H9 (cell line): ENCODE results near the gene NSD1. TPM values are rescaled to one million over a fixed set of nuclear protein-coding genes. Genes with fewer than 3 reads are reported as not detected.

Experiments used
- DNase-seq: peaks from one replicate; pipeline ENCODE4 v3.0.0-alpha.2; 2017
- H2AFZ ChIP-seq: one replicate; pipeline ENCODE4 v1.6.1; 2013; ENCODE audit warnings: mild to moderate bottlenecking, low read length, control low read depth, moderate library complexity
- H2AK5ac ChIP-seq: 2 replicates; pipeline ENCODE4 v1.6.1; 2013; ENCODE audit warnings: low read length, control low read depth, mixed read lengths; ENCODE audit not compliant: insufficient read length
- H2BK120ac ChIP-seq: one replicate; pipeline ENCODE4 v1.6.1; 2013; ENCODE audit warnings: low read depth, mild to moderate bottlenecking, low read length, control low read depth, inconsistent platforms; ENCODE audit not compliant: poor library complexity, severe bottlenecking
- H2BK12ac ChIP-seq: 2 replicates; pipeline ENCODE4 v1.6.1; 2013; ENCODE audit warnings: low read length, control low read depth, mixed read lengths, low read depth; ENCODE audit not compliant: insufficient read length
- H2BK15ac ChIP-seq: 2 replicates; pipeline ENCODE4 v1.6.1; 2013; ENCODE audit warnings: low read depth, low read length, control low read depth
- H2BK20ac ChIP-seq: one replicate; pipeline ENCODE4 v1.6.1; 2013; ENCODE audit warnings: low read depth, mild to moderate bottlenecking, low read length, control low read depth, inconsistent platforms; ENCODE audit not compliant: poor library complexity, severe bottlenecking
- H2BK5ac ChIP-seq: 2 replicates; pipeline ENCODE4 v1.6.1; 2013; ENCODE audit warnings: low read length, control low read depth, mixed read lengths; ENCODE audit not compliant: insufficient read length
- H3K14ac ChIP-seq: 2 replicates; pipeline ENCODE4 v1.6.1; 2013; ENCODE audit warnings: low read length, control low read depth; ENCODE audit not compliant: insufficient read depth
- H3K18ac ChIP-seq: 2 replicates; pipeline ENCODE4 v1.6.1; 2013; ENCODE audit warnings: low read depth, mild to moderate bottlenecking, mixed read lengths, low read length, control low read depth; ENCODE audit not compliant: insufficient read length
- H3K23ac ChIP-seq: 2 replicates; pipeline ENCODE4 v1.6.1; 2013; ENCODE audit warnings: low read length, control low read depth, mixed read lengths, low read depth; ENCODE audit not compliant: insufficient read length
- H3K23me2 ChIP-seq: 2 replicates; pipeline ENCODE4 v1.6.1; 2013; ENCODE audit warnings: low read depth, mild to moderate bottlenecking, mixed read lengths, low read length, control low read depth; ENCODE audit not compliant: insufficient read length, poor library complexity, severe bottlenecking
- H3K27ac ChIP-seq: 2 replicates; pipeline ENCODE4 v1.5.1; 2013; ENCODE audit warnings: low read length, control low read depth, mixed read lengths, low read depth; ENCODE audit not compliant: insufficient read length
- H3K27me3 ChIP-seq: 2 replicates; pipeline ENCODE4 v1.6.1; 2013; ENCODE audit warnings: low read length, control low read depth, inconsistent platforms; ENCODE audit not compliant: insufficient read depth
- H3K4ac ChIP-seq: 2 replicates; pipeline ENCODE4 v1.6.1; 2013; ENCODE audit warnings: low read depth, mild to moderate bottlenecking, control low read depth, inconsistent platforms, low read length, moderate library complexity
- H3K4me1 ChIP-seq: 2 replicates; pipeline ENCODE4 v1.6.1; 2013; ENCODE audit warnings: low read length, control low read depth, inconsistent platforms; ENCODE audit not compliant: insufficient read depth
- H3K4me2 ChIP-seq: 2 replicates; pipeline ENCODE4 v1.6.1; 2013; ENCODE audit warnings: low read length, control low read depth, mixed read lengths; ENCODE audit not compliant: insufficient read length, insufficient read depth
- H3K56ac ChIP-seq: 2 replicates; pipeline ENCODE4 v1.6.1; 2013; ENCODE audit warnings: low read depth, mild to moderate bottlenecking, mixed read lengths, low read length, control low read depth; ENCODE audit not compliant: insufficient read length
- H3K79me1 ChIP-seq: 2 replicates; pipeline ENCODE4 v1.6.1; 2013; ENCODE audit warnings: low read depth, mild to moderate bottlenecking, moderate library complexity, low read length, control low read depth, inconsistent platforms; ENCODE audit not compliant: insufficient read depth, poor library complexity, severe bottlenecking
- H3K79me2 ChIP-seq: 2 replicates; pipeline ENCODE4 v1.6.1; 2013; ENCODE audit warnings: low read length, control low read depth, inconsistent platforms; ENCODE audit not compliant: insufficient read depth
- H3K9ac ChIP-seq: 2 replicates; pipeline ENCODE4 v1.6.1; 2013; ENCODE audit warnings: low read length, control low read depth, mixed read lengths; ENCODE audit not compliant: insufficient read length; ENCODE audit errors: extremely low read depth
- H3K9me3 ChIP-seq: one replicate; pipeline ENCODE4 v1.6.1; 2013; ENCODE audit warnings: low read depth, low read length, inconsistent platforms; ENCODE audit not compliant: control insufficient read depth
- H3T11ph ChIP-seq: one replicate; pipeline ENCODE4 v1.6.1; 2013; ENCODE audit warnings: mild to moderate bottlenecking, low read length, control low read depth, inconsistent platforms
- H4K20me1 ChIP-seq: one replicate; pipeline ENCODE4 v1.6.1; 2013; ENCODE audit not compliant: control insufficient read depth, insufficient read length, insufficient read depth
- H4K5ac ChIP-seq: 2 replicates; pipeline ENCODE4 v1.6.1; 2013; ENCODE audit warnings: low read depth, mild to moderate bottlenecking, mixed read lengths, low read length, control low read depth; ENCODE audit not compliant: insufficient read length
- H4K8ac ChIP-seq: replicated peaks from 2 replicates; pipeline ENCODE4 v1.6.1; 2013; ENCODE audit warnings: low read length, control low read depth, mixed read lengths, low read depth; ENCODE audit not compliant: insufficient read length
- H4K91ac ChIP-seq: 2 replicates; pipeline ENCODE4 v1.6.1; 2013; ENCODE audit warnings: low read depth, mild to moderate bottlenecking, moderate library complexity, mixed read lengths, low read length, control low read depth; ENCODE audit not compliant: insufficient read length
- H3K27ac Mint-ChIP-seq, 3 experiments: 2 replicates in 2 of 3; 3 replicates in 1 of 3; pipeline ENCODE4 v1.8.0; 2020 to 2021; ENCODE audit warnings: mixed read lengths in 3 of 3, mild to moderate bottlenecking in 1 of 3, moderate library complexity in 1 of 3
- H3K27me3 Mint-ChIP-seq: 2 replicates; pipeline ENCODE4 v1.8.0; 2021; ENCODE audit warnings: low read depth, mild to moderate bottlenecking, moderate library complexity, mixed read lengths
- H3K36me3 Mint-ChIP-seq, 3 experiments: 2 replicates in 2 of 3; 3 replicates in 1 of 3; pipeline ENCODE4 v1.8.0; 2020 to 2021; ENCODE audit warnings: low read depth in 3 of 3, mixed read lengths in 3 of 3; ENCODE audit not compliant: insufficient read depth in 1 of 3
- H3K4me1 Mint-ChIP-seq, 2 experiments: 2 replicates each; pipeline ENCODE4 v1.8.0; 2020; ENCODE audit warnings: mixed read lengths in 2 of 2
- H3K4me3 Mint-ChIP-seq, 2 experiments: 2 replicates in 1 of 2; 3 replicates in 1 of 2; pipeline ENCODE4 v1.8.0; 2020 to 2021; ENCODE audit warnings: mild to moderate bottlenecking in 2 of 2, mixed read lengths in 2 of 2, moderate library complexity in 1 of 2
- H3K9me3 Mint-ChIP-seq, 2 experiments: 2 replicates in 1 of 2; 3 replicates in 1 of 2; pipeline ENCODE4 v1.8.0; 2020; ENCODE audit warnings: mild to moderate bottlenecking in 2 of 2, mixed read lengths in 2 of 2, moderate library complexity in 1 of 2
- CTCF ChIP-seq: fragments of 200-600 bp; sonication (generic); conservative IDR thresholded peaks from 3 replicates; pipeline ENCODE4 v1.8.0; 2021; ENCODE audit warnings: antibody characterized with exemption, mild to moderate bottlenecking
- WGBS: extraction: QIAGEN DNeasy Blood & Tissue Kit; methylation state at CpG from one replicate; pipeline ENCODE4 v1.1.7; 2013; ENCODE audit warnings: missing lambda C conversion rate, low lambda C conversion rate, mixed read lengths; ENCODE audit not compliant: insufficient read length; ENCODE audit errors: extremely low coverage; 5-methylcytosine and 5-hydroxymethylcytosine counted together
- total RNA-seq: library from RNA; stranded (reverse); gene quantifications from 2 replicates; pipeline ENCODE4 v1.2.1, GENCODE V29; 2021

Gene NSD1
- total RNA-seq, 1 experiment from 2014 or later, result 213 TPM

- Histone ChIP-seq H3K27me3 (no peaks in the 10 kb centered on the region), H2BK5ac (no peak overlapping the region), H3K4me2 (peak overlapping the region; percentile 80), H3K23me2 (peaks cover 14% of the 10 kb centered on the region), H2AFZ (no peak overlapping the region), H4K20me1 (peaks cover 5% of the 10 kb centered on the region), H3K18ac (no peak overlapping the region), H3K4ac (no peak overlapping the region), H3K9ac (no peak overlapping the region), H3K56ac (no peak overlapping the region), H4K8ac (no peak overlapping the region), H3K9me3 (no peaks in the 10 kb centered on the region), H3K79me2 (no peaks in the 10 kb centered on the region), H4K5ac (no peak overlapping the region), H3K79me1 (no peaks in the 10 kb centered on the region), H2BK120ac (no peak overlapping the region), H2BK12ac (no peak overlapping the region), H2AK5ac (no peak overlapping the region), H4K91ac (no peak overlapping the region), H2BK15ac (no peak overlapping the region), H3K14ac (no peak overlapping the region), H3K4me1 (no peaks in the 10 kb centered on the region), H2BK20ac (no peak overlapping the region), H3T11ph (no peak overlapping the region), H3K23ac (no peak overlapping the region), H3K27ac (no peak overlapping the region)
- H3K9me3 Mint-ChIP-seq, result no peaks in the 10 kb centered on the region
- no peak for TF ChIP-seq CTCF
- H3K27me3 Mint-ChIP-seq, result no peaks in the 10 kb centered on the region; the same call in 1 of the 2 replicates
- peaks cover 11 to 17% (median 13%) of the 10 kb centered on the region in 3 experiments for H3K36me3 Mint-ChIP-seq
- peak overlapping the region in 1 of 3 experiments; percentile 63; a peak in 1 of 7 replicates for H3K27ac Mint-ChIP-seq
- DNase-seq, result peak; percentile 59
- WGBS, result no CpG with 5 or more reads among the region's 20 CpGs
- peaks cover 18 to 20% of the 10 kb centered on the region in 2 experiments for H3K4me1 Mint-ChIP-seq
- peak overlapping the region; percentile 76 to 88 for H3K4me3 Mint-ChIP-seq
Measured at GRCh38 chr5:177310757-177311391, 177.3 kb downstream of the NSD1 start.
